IMR-90 (cell line): Measurements from ENCODE around the gene HTR2A. TPM values are rescaled to one million over a fixed set of nuclear protein-coding genes. Genes with fewer than 3 reads are reported as not detected.

Experiments used
- ATAC-seq: fragments of 200-7000 bp; cut with Tn5 transposase; 2 replicates; pipeline ENCODE4 v1.9.1; 2020; ENCODE audit warnings: low read depth, mild to moderate bottlenecking, moderate library complexity
- BruUV-seq: library from RNA; stranded (reverse); fragments of 400-500 nt; replicated peaks from 2 replicates; lab custom pipeline; 2021; lab: Mats Ljungman, UMichigan
- CTCF ChIA-PET: fragments of 300-600 bp; formaldehyde crosslinking; extraction: SDS; loops from one replicate; lab custom pipeline; 2021; ENCODE audit warnings: antibody characterized with exemption; lab: Yijun Ruan, JAX
- POLR2A ChIA-PET: fragments of 300-600 bp; sonication (Branson Sonifier 250); formaldehyde crosslinking; loops from one replicate; lab custom pipeline; 2022; ENCODE audit warnings: antibody characterized with exemption; ENCODE audit not compliant: unreplicated experiment; lab: Charles Lee
- DNase-seq: peaks from one replicate; pipeline ENCODE4 v3.0.0; 2013
- H2AFZ ChIP-seq: replicated peaks from 2 replicates; pipeline ENCODE3; 2013; ENCODE audit warnings: low read length, mild to moderate bottlenecking; ENCODE audit not compliant: poor library complexity
- H2AK5ac ChIP-seq: 2 replicates; pipeline ENCODE4 v1.6.1; 2013; ENCODE audit warnings: low read depth, low read length, inconsistent platforms
- H2AK9ac ChIP-seq: replicated peaks from 2 replicates; pipeline ENCODE3; 2013; ENCODE audit warnings: mild to moderate bottlenecking, low read depth, low read length, moderate library complexity; ENCODE audit not compliant: poor library complexity
- H2BK120ac ChIP-seq: 2 replicates; pipeline ENCODE4 v1.6.1; 2013; ENCODE audit warnings: low read depth, low read length, inconsistent platforms
- H2BK15ac ChIP-seq: 3 replicates; pipeline ENCODE4 v1.6.1; 2013; ENCODE audit warnings: low read depth, low read length, inconsistent platforms
- H2BK20ac ChIP-seq: 2 replicates; pipeline ENCODE4 v1.6.1; 2013; ENCODE audit warnings: low read depth, mild to moderate bottlenecking, inconsistent platforms, low read length, moderate library complexity
- H2BK5ac ChIP-seq: 2 replicates; pipeline ENCODE4 v1.6.1; 2013; ENCODE audit warnings: mild to moderate bottlenecking, low read depth, low read length, inconsistent platforms; ENCODE audit not compliant: poor library complexity, severe bottlenecking
- H3K14ac ChIP-seq: replicated peaks from 2 replicates; pipeline ENCODE4 v1.6.1; 2013; ENCODE audit warnings: low read depth, low read length, inconsistent platforms
- H3K18ac ChIP-seq: 2 replicates; pipeline ENCODE4 v1.6.1; 2013; ENCODE audit warnings: low read depth, low read length, control low read depth
- H3K23ac ChIP-seq: 2 replicates; pipeline ENCODE4 v1.6.1; 2013; ENCODE audit warnings: low read depth, low read length, inconsistent platforms
- H3K27ac ChIP-seq: 2 replicates; pipeline ENCODE4 v1.5.1; 2013; ENCODE audit warnings: mild to moderate bottlenecking, control low read depth, low read length; ENCODE audit not compliant: insufficient read depth
- H3K27me3 ChIP-seq: 2 replicates; pipeline ENCODE4 v1.6.1; 2013; ENCODE audit warnings: low read length; ENCODE audit not compliant: control insufficient read depth, insufficient read depth
- H3K36me3 ChIP-seq: 2 replicates; pipeline ENCODE4 v1.6.1; 2013; ENCODE audit warnings: low read length, mixed read lengths; ENCODE audit not compliant: control insufficient read depth, insufficient read depth
- H3K4ac ChIP-seq: 2 replicates; pipeline ENCODE4 v1.6.1; 2013; ENCODE audit warnings: low read depth, low read length, inconsistent platforms
- H3K4me1 ChIP-seq: 2 replicates; pipeline ENCODE4 v1.6.1; 2013; ENCODE audit warnings: low read length, mixed read lengths; ENCODE audit not compliant: control insufficient read depth, insufficient read depth
- H3K4me2 ChIP-seq: 2 replicates; pipeline ENCODE4 v1.6.1; 2013; ENCODE audit warnings: low read depth, mild to moderate bottlenecking, control low read depth, low read length, moderate library complexity
- H3K4me3 ChIP-seq: 2 replicates; pipeline ENCODE4 v1.5.1; 2013; ENCODE audit warnings: low read depth, mild to moderate bottlenecking, control low read depth, low read length, moderate library complexity; ENCODE audit not compliant: insufficient read depth
- H3K56ac ChIP-seq: 2 replicates; pipeline ENCODE4 v1.6.1; 2013; ENCODE audit warnings: low read length, inconsistent platforms; ENCODE audit not compliant: insufficient read depth; ENCODE audit errors: extremely low read depth
- H3K79me1 ChIP-seq, 2 experiments: 2 replicates each; pipeline ENCODE4 v1.6.1; 2013; ENCODE audit warnings: low read length in 2 of 2, inconsistent platforms in 1 of 2, low read depth in 1 of 2
- H3K9ac ChIP-seq: 2 replicates; pipeline ENCODE4 v1.6.1; 2013; ENCODE audit warnings: low read depth, low read length, control low read depth
- H3K9me1 ChIP-seq: 2 replicates; pipeline ENCODE4 v1.6.1; 2013; ENCODE audit warnings: low read length, inconsistent platforms; ENCODE audit not compliant: insufficient read depth
- H3K9me3 ChIP-seq: 2 replicates; pipeline ENCODE4 v1.6.1; 2013; ENCODE audit warnings: low read length; ENCODE audit not compliant: control insufficient read depth, insufficient read depth
- H4K20me1 ChIP-seq: 2 replicates; pipeline ENCODE4 v1.6.1; 2013; ENCODE audit warnings: low read length, inconsistent platforms; ENCODE audit not compliant: insufficient read depth
- H4K5ac ChIP-seq: 2 replicates; pipeline ENCODE4 v1.6.1; 2013; ENCODE audit warnings: mild to moderate bottlenecking, low read depth, low read length, control low read depth
- H4K8ac ChIP-seq, 2 experiments: 2 replicates each; pipeline ENCODE4 v1.6.1; 2013; ENCODE audit warnings: low read depth in 2 of 2, low read length in 2 of 2, control low read depth in 1 of 2, inconsistent platforms in 1 of 2
- H4K91ac ChIP-seq: 2 replicates; pipeline ENCODE4 v1.6.1; 2013; ENCODE audit warnings: low read depth, low read length, inconsistent platforms; ENCODE audit not compliant: insufficient read depth
- BHLHE40 ChIP-seq: fragments of 150-350 bp; IDR thresholded peaks from 2 replicates; pipeline ENCODE4 v1.6.1; 2016; ENCODE audit warnings: mild to moderate bottlenecking, low read depth, low read length
- CEBPB ChIP-seq: IDR thresholded peaks from 2 replicates; pipeline ENCODE4 v1.6.1; 2012; ENCODE audit warnings: low read depth, low read length, improper control_type of control experiment
- CHD1 ChIP-seq: IDR thresholded peaks from 2 replicates; pipeline ENCODE4 v1.6.1; 2012; ENCODE audit warnings: low read depth, low read length, improper control_type of control experiment
- CTCF ChIP-seq: conservative IDR thresholded peaks from 2 replicates; pipeline ENCODE4 v1.5.1; 2012; ENCODE audit warnings: mild to moderate bottlenecking, low read depth, low read length, improper control_type of control experiment
- ELK1 ChIP-seq: fragments of 150-350 bp; IDR thresholded peaks from 2 replicates; pipeline ENCODE4 v1.6.1; 2016; ENCODE audit warnings: low read depth, mild to moderate bottlenecking, low read length, moderate library complexity, borderline replicate concordance
- FOS ChIP-seq: fragments of 150-350 bp; IDR thresholded peaks from 2 replicates; pipeline ENCODE4 v1.6.1; 2016; ENCODE audit warnings: low read depth, low read length
- MAFK ChIP-seq: IDR thresholded peaks from 2 replicates; pipeline ENCODE4 v1.6.1; 2012; ENCODE audit warnings: low read depth, low read length, improper control_type of control experiment
- MAZ ChIP-seq: IDR thresholded peaks from 2 replicates; pipeline ENCODE4 v1.6.1; 2012; ENCODE audit warnings: low read depth, mild to moderate bottlenecking, low read length, improper control_type of control experiment, moderate library complexity, borderline replicate concordance
- MXI1 ChIP-seq: IDR thresholded peaks from 2 replicates; pipeline ENCODE4 v1.6.1; 2012; ENCODE audit warnings: low read depth, mild to moderate bottlenecking, low read length, moderate library complexity, borderline replicate concordance
- NFE2L2 ChIP-seq: fragments of 150-350 bp; IDR thresholded peaks from 2 replicates; pipeline ENCODE4 v1.6.1; 2016; ENCODE audit warnings: low read depth, mild to moderate bottlenecking, low read length
- POLR2A ChIP-seq: IDR thresholded peaks from 2 replicates; pipeline ENCODE4 v1.6.1; 2012; ENCODE audit warnings: mild to moderate bottlenecking, low read depth, low read length
- RAD21 ChIP-seq: IDR thresholded peaks from 2 replicates; pipeline ENCODE4 v1.6.1; 2012; ENCODE audit warnings: low read length, improper control_type of control experiment
- RCOR1 ChIP-seq: IDR thresholded peaks from 2 replicates; pipeline ENCODE4 v1.6.1; 2012; ENCODE audit warnings: mild to moderate bottlenecking, low read length, improper control_type of control experiment; ENCODE audit not compliant: insufficient replicate concordance
- RFX5 ChIP-seq: IDR thresholded peaks from 2 replicates; pipeline ENCODE4 v1.8.0; 2012; ENCODE audit warnings: low read depth, mild to moderate bottlenecking, low read length, moderate library complexity
- SMC3 ChIP-seq: fragments of 150-350 bp; IDR thresholded peaks from 2 replicates; pipeline ENCODE4 v1.6.1; 2016; ENCODE audit warnings: low read depth, mild to moderate bottlenecking, antibody characterized with exemption, low read length, moderate library complexity
- WGBS, 2 experiments: methylation state at CpG; one replicate each; pipeline versions ENCODE4 v1.1.5 to v1.1.7; 2013; ENCODE audit warnings: missing lambda C conversion rate in 2 of 2; ENCODE audit not compliant: insufficient read length in 1 of 2; ENCODE audit errors: extremely low coverage in 2 of 2; 5-methylcytosine and 5-hydroxymethylcytosine counted together
- dilution Hi-C: fragments of 300-500 bp; cut with HindIII; formaldehyde crosslinking; loops from one replicate; pipeline ENCODE4 v1.14.3; 2018; ENCODE audit warnings: low sequenced_read_pairs; ENCODE audit not compliant: unreplicated experiment
- in situ Hi-C: fragments of 300-500 bp; cut with MboI; formaldehyde crosslinking; loops from 3 replicates; pipeline ENCODE4 v1.14.3; 2019; ENCODE audit warnings: low sequenced_read_pairs, inconsistent platforms, mixed read lengths
- intact Hi-C: fragments of 100-400 bp; cut with micrococcal nuclease; formaldehyde crosslinking; loops from 2 replicates; pipeline ENCODE4 v1.10.0; 2022
- polyA plus RNA-seq, 3 experiments: library from polyadenylated mRNA; depleted of rRNA; stranded (reverse); fragments of >200 nt; gene quantifications; 2 replicates each; pipeline ENCODE4 v1.2.3, GENCODE V29; 2012; ENCODE audit warnings: low replicate concordance in 1 of 3
- total RNA-seq: library from RNA; depleted of rRNA; stranded (reverse); fragments of >200 nt; gene quantifications from 2 replicates; pipeline ENCODE4 v1.2.3, GENCODE V29; 2012
- TF ChIP-seq, protein P1 (sequence below): fragments of 150-350 bp; IDR thresholded peaks from 2 replicates; pipeline ENCODE4 v1.6.1; 2017; ENCODE audit warnings: mild to moderate bottlenecking, antibody characterized with exemption, low read length, low read depth

HTR2A gene
- total and polyA plus RNA-seq, 2 of the 4 experiments (the other 2 are of a cell fraction) = 0.02 TPM; not detected in 1

DNA sequence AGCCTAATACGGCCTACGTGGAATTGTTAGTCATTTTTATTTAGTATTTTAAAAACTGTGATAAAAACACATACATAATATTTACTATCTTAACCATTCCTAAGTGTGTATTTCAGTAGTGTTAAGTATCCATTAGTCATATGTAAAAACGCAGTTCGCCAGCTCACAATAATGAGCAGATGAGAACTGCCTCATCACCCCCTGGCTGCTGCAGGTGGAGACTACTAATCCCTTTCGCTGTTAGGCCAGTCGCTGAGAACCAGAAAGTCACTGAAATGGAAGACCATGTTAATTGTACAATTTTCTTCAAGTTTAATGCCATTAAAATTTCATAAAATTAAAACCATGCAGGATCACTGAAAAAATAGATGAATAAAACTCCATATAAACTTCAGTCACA lies 101.5 kb downstream of the HTR2A start:
- peak overlapping the region; percentile 41; the same call in 1 of the 2 replicates for H3K23ac ChIP-seq
- H4K8ac ChIP-seq = no peak overlapping the region
- no peaks in the 10 kb centered on the region for H3K9me3 ChIP-seq
- H3K4ac ChIP-seq = no peak overlapping the region
- peaks cover 5% of the 10 kb centered on the region for H3K4me1 ChIP-seq
- TF ChIP-seq, protein P1, sequence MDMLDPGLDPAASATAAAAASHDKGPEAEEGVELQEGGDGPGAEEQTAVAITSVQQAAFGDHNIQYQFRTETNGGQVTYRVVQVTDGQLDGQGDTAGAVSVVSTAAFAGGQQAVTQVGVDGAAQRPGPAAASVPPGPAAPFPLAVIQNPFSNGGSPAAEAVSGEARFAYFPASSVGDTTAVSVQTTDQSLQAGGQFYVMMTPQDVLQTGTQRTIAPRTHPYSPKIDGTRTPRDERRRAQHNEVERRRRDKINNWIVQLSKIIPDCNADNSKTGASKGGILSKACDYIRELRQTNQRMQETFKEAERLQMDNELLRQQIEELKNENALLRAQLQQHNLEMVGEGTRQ = no peak
- TF ChIP-seq POLR2A (no peak), ELK1 (no peak), MXI1 (no peak), RFX5 (no peak), CEBPB (no peak), CTCF (no peak), SMC3 (no peak), NFE2L2 (no peak), FOS (no peak), RAD21 (no peak), MAZ (no peak), RCOR1 (no peak), CHD1 (no peak), MAFK (no peak), BHLHE40 (no peak)
- in situ Hi-C loops = no loop called here
- POLR2A ChIA-PET = interaction anchor here (0.5 kb wide), 1 partner anchor 1762 kb away, joined by 3 read pairs; no protein-coding TSS in a partner anchor
- H3K18ac ChIP-seq = no peak overlapping the region
- BruUV-seq = no TSS peak
- no CpG with 5 or more reads among the region's 6 CpGs for WGBS, 2 experiments
- no peak overlapping the region for H2BK20ac ChIP-seq
- H3K14ac ChIP-seq = no peak overlapping the region
- H2AK5ac ChIP-seq = no peak overlapping the region
- intact Hi-C loops = no loop called here
- H3K79me1 ChIP-seq = peaks cover 28 to 30% of the 10 kb centered on the region in 2 experiments
- dilution Hi-C loops = no loop called here
- H2BK5ac ChIP-seq = no peak overlapping the region
- no peak overlapping the region for H4K91ac ChIP-seq
- H3K27me3 ChIP-seq = no peaks in the 10 kb centered on the region
- DNase-seq (no peak), ATAC-seq (no peak)
- H3K9me1 ChIP-seq = peaks cover 5% of the 10 kb centered on the region; the same call in 1 of the 2 replicates
- H2BK15ac ChIP-seq = no peak overlapping the region
- CTCF ChIA-PET = no interaction called here
- peaks cover 6% of the 10 kb centered on the region for H3K36me3 ChIP-seq
- H2BK120ac ChIP-seq = no peak overlapping the region
- H2AFZ ChIP-seq = no peak overlapping the region
- no peak overlapping the region for H3K27ac ChIP-seq
- H3K56ac ChIP-seq = no peak overlapping the region
- H2AK9ac ChIP-seq = no peak overlapping the region
- peak overlapping the region; percentile 41; the same call in 1 of the 2 replicates for H3K4me2 ChIP-seq
- no peak overlapping the region for H3K4me3 ChIP-seq
- no peak overlapping the region for H4K5ac ChIP-seq
- no peaks in the 10 kb centered on the region; the same call in 1 of the 2 replicates for H4K20me1 ChIP-seq
- no peak overlapping the region for H3K9ac ChIP-seq
